BLaER1 (cell line): Measurements from ENCODE around the gene NEK11.
A peak's percentile ranks its signal among the peaks of the same experiment; 100 is the strongest.

ENCODE experiments used
- H3K27ac ChIP-seq: shearing (Covaris generic); formaldehyde crosslinking; 2 replicates; pipeline ENCODE4 v1.8.1; 2022
- H3K27me3 ChIP-seq: shearing (Covaris generic); formaldehyde crosslinking; 2 replicates; pipeline ENCODE4 v1.8.1; 2022
- H3K36me3 ChIP-seq: shearing (Covaris generic); formaldehyde crosslinking; 2 replicates; pipeline ENCODE4 v1.8.1; 2022
- H3K4me1 ChIP-seq: shearing (Covaris generic); formaldehyde crosslinking; 2 replicates; pipeline ENCODE4 v1.8.1; 2022
- H3K4me2 ChIP-seq: shearing (Covaris generic); formaldehyde crosslinking; 2 replicates; pipeline ENCODE4 v1.8.1; 2022
- H3K4me3 ChIP-seq: shearing (Covaris generic); formaldehyde crosslinking; 2 replicates; pipeline ENCODE4 v1.8.1; 2022
- H3K9ac ChIP-seq: shearing (Covaris generic); formaldehyde crosslinking; 2 replicates; pipeline ENCODE4 v1.8.1; 2022
- H3K9me3 ChIP-seq: shearing (Covaris generic); formaldehyde crosslinking; 2 replicates; pipeline ENCODE4 v1.8.1; 2022
- H4K20me1 ChIP-seq: shearing (Covaris generic); formaldehyde crosslinking; 2 replicates; pipeline ENCODE4 v1.8.1; 2022
- Cebpa-rat ChIP-seq: shearing (Covaris generic); IDR thresholded peaks from 2 replicates; pipeline ENCODE4 v1.8.1; 2022

NEK11 gene

GRCh38 chr3:131026321-131027151 lies at the start of gene NEK11, which contains the start of gene ASTE1:
NEK11 (plus strand) TSS chr3:131026877; CDS start chr3:131029709, 2,832 bp downstream.
ASTE1 (minus strand) TSS chr3:131026825; CDS start chr3:131025306, 1,519 bp downstream.
- H3K27me3 ChIP-seq: no peaks in the 10 kb centered on the region
- H3K4me3 ChIP-seq: peak within 1 kb of the TSS; percentile 77
- H4K20me1 ChIP-seq: no peaks in the 10 kb centered on the region
- H3K27ac ChIP-seq: peak within 1 kb of the TSS; percentile 79
- H3K9ac ChIP-seq: peak within 1 kb of the TSS; percentile 80
- H3K4me1 ChIP-seq: peaks cover 21% of the 10 kb centered on the region
- peak within 1 kb of the TSS; percentile 86 for H3K4me2 ChIP-seq
- peaks cover 19% of the 10 kb centered on the region for H3K36me3 ChIP-seq
- no peak for TF ChIP-seq Cebpa-rat
- no peaks in the 10 kb centered on the region; the same call in 1 of the 2 replicates for H3K9me3 ChIP-seq

GRCh38 chr3:130979117-130979516 lies 47.6 kb upstream of the NEK11 start:
- Histone ChIP-seq H3K27me3 (no peaks in the 10 kb centered on the region), H3K9me3 (no peaks in the 10 kb centered on the region), H3K4me3 (no peak overlapping the region), H3K36me3 (peaks cover 30% of the 10 kb centered on the region; the same call in 1 of the 2 replicates), H3K4me2 (no peak overlapping the region), H3K4me1 (no peaks in the 10 kb centered on the region), H4K20me1 (no peaks in the 10 kb centered on the region), H3K9ac (no peak overlapping the region), H3K27ac (no peak overlapping the region)
- TF ChIP-seq Cebpa-rat: no peak

GRCh38 chr3:130981469-130981868 lies 45.2 kb upstream of the NEK11 start:
- H3K27ac ChIP-seq: no peak overlapping the region
- H3K9ac ChIP-seq: no peak overlapping the region
- no peaks in the 10 kb centered on the region for H3K9me3 ChIP-seq
- TF ChIP-seq Cebpa-rat: no peak
- peaks cover 13% of the 10 kb centered on the region; the same call in 1 of the 2 replicates for H3K36me3 ChIP-seq
- no peaks in the 10 kb centered on the region for H3K27me3 ChIP-seq
- no peaks in the 10 kb centered on the region for H3K4me1 ChIP-seq
- no peak overlapping the region for H3K4me2 ChIP-seq
- no peak overlapping the region for H3K4me3 ChIP-seq
- H4K20me1 ChIP-seq: no peaks in the 10 kb centered on the region

- Histone ChIP-seq H4K20me1 (no peaks in the 10 kb centered on the region), H3K9ac (no peak overlapping the region), H3K27ac (no peak overlapping the region), H3K4me3 (no peak overlapping the region), H3K36me3 (peaks cover 40% of the 10 kb centered on the region), H3K4me2 (no peak overlapping the region), H3K9me3 (no peaks in the 10 kb centered on the region; the same call in 1 of the 2 replicates), H3K4me1 (no peaks in the 10 kb centered on the region), H3K27me3 (no peaks in the 10 kb centered on the region)
- no peak for TF ChIP-seq Cebpa-rat
Observed at GRCh38 chr3:130990282-130990681, 36.4 kb upstream of the NEK11 start.

GRCh38 chr3:130991126-130991525 lies 35.6 kb upstream of the NEK11 start:
- H3K4me3 ChIP-seq: no peak overlapping the region
- no peaks in the 10 kb centered on the region for H4K20me1 ChIP-seq
- peaks cover 46% of the 10 kb centered on the region for H3K36me3 ChIP-seq
- no peaks in the 10 kb centered on the region for H3K4me1 ChIP-seq
- H3K9me3 ChIP-seq: no peaks in the 10 kb centered on the region; the same call in 1 of the 2 replicates
- no peak overlapping the region for H3K27ac ChIP-seq
- no peak overlapping the region for H3K9ac ChIP-seq
- TF ChIP-seq Cebpa-rat: no peak
- H3K27me3 ChIP-seq: no peaks in the 10 kb centered on the region
- no peak overlapping the region for H3K4me2 ChIP-seq

GRCh38 chr3:130992344-130992743 lies 34.3 kb upstream of the NEK11 start:
- H3K9me3 ChIP-seq: no peaks in the 10 kb centered on the region; the same call in 1 of the 2 replicates

GRCh38 chr3:130997289-130997688 lies 29.4 kb upstream of the NEK11 start:
- Histone ChIP-seq H3K4me2 (no peak overlapping the region), H3K9ac (no peak overlapping the region), H3K27ac (no peak overlapping the region), H3K4me1 (no peaks in the 10 kb centered on the region), H4K20me1 (no peaks in the 10 kb centered on the region), H3K36me3 (peaks cover 51% of the 10 kb centered on the region), H3K4me3 (no peak overlapping the region), H3K9me3 (no peaks in the 10 kb centered on the region), H3K27me3 (no peaks in the 10 kb centered on the region)
- no peak for TF ChIP-seq Cebpa-rat

More at GRCh38 chr3:130992344-130992743, 34.3 kb upstream of the NEK11 start:
- H3K27ac ChIP-seq: no peak overlapping the region
- no peak overlapping the region for H3K4me2 ChIP-seq
- no peaks in the 10 kb centered on the region for H3K27me3 ChIP-seq
- H3K4me1 ChIP-seq: no peaks in the 10 kb centered on the region
- no peaks in the 10 kb centered on the region for H4K20me1 ChIP-seq
- H3K9ac ChIP-seq: no peak overlapping the region
- no peak overlapping the region for H3K4me3 ChIP-seq
- no peak for TF ChIP-seq Cebpa-rat
- H3K36me3 ChIP-seq: peaks cover 51% of the 10 kb centered on the region

- no peak for TF ChIP-seq Cebpa-rat
- Histone ChIP-seq H3K4me2 (no peak overlapping the region), H3K9me3 (no peaks in the 10 kb centered on the region), H3K27me3 (no peaks in the 10 kb centered on the region), H3K9ac (no peak overlapping the region), H3K36me3 (peaks cover 55% of the 10 kb centered on the region), H4K20me1 (no peaks in the 10 kb centered on the region), H3K4me3 (no peak overlapping the region), H3K27ac (no peak overlapping the region), H3K4me1 (no peaks in the 10 kb centered on the region)
Observed at GRCh38 chr3:131001071-131001470, 25.6 kb upstream of the NEK11 start.

GRCh38 chr3:131004603-131005002 lies 22.1 kb upstream of the NEK11 start:
- no peak overlapping the region for H3K4me2 ChIP-seq
- no peak for TF ChIP-seq Cebpa-rat
- no peaks in the 10 kb centered on the region for H3K9me3 ChIP-seq
- H3K9ac ChIP-seq: no peak overlapping the region
- peaks cover 63% of the 10 kb centered on the region for H3K36me3 ChIP-seq
- no peak overlapping the region for H3K4me3 ChIP-seq
- no peak overlapping the region for H3K27ac ChIP-seq
- H3K4me1 ChIP-seq: no peaks in the 10 kb centered on the region; the same call in 1 of the 2 replicates
- no peaks in the 10 kb centered on the region for H3K27me3 ChIP-seq
- H4K20me1 ChIP-seq: no peaks in the 10 kb centered on the region

- no peaks in the 10 kb centered on the region; the same call in 1 of the 2 replicates for H3K4me1 ChIP-seq
- no peak overlapping the region for H3K27ac ChIP-seq
- no peaks in the 10 kb centered on the region for H4K20me1 ChIP-seq
- H3K4me2 ChIP-seq: no peak overlapping the region
- H3K9me3 ChIP-seq: no peaks in the 10 kb centered on the region
- H3K4me3 ChIP-seq: no peak overlapping the region
- peaks cover 68% of the 10 kb centered on the region for H3K36me3 ChIP-seq
- TF ChIP-seq Cebpa-rat: no peak
- no peaks in the 10 kb centered on the region for H3K27me3 ChIP-seq
- no peak overlapping the region for H3K9ac ChIP-seq
Observed at GRCh38 chr3:131007256-131007655, 19.4 kb upstream of the NEK11 start.
